ENCODE data around the gene QRICH1.

The QRICH1 gene

DNA sequence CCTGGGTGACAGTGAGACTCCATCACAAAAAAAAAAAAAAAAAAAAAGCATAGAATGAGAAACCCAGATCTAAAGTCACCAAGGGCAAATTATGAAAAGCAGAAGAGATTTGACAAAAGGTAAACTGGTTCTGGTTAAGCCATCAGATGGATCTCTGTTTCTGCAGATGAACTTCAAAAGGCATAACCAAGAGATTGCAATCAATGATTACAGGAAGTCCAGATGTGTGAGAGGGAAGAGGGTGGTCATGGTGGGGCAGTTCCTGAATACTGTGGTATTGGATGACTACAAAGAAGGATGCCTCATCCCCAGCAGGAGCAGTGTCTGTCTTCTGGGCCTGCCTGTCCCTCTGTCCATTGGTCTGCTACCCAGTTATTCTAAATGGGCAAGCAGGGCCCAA is 100.0 kb downstream of the QRICH1 start:
- no peak for DNase-seq

DNA sequence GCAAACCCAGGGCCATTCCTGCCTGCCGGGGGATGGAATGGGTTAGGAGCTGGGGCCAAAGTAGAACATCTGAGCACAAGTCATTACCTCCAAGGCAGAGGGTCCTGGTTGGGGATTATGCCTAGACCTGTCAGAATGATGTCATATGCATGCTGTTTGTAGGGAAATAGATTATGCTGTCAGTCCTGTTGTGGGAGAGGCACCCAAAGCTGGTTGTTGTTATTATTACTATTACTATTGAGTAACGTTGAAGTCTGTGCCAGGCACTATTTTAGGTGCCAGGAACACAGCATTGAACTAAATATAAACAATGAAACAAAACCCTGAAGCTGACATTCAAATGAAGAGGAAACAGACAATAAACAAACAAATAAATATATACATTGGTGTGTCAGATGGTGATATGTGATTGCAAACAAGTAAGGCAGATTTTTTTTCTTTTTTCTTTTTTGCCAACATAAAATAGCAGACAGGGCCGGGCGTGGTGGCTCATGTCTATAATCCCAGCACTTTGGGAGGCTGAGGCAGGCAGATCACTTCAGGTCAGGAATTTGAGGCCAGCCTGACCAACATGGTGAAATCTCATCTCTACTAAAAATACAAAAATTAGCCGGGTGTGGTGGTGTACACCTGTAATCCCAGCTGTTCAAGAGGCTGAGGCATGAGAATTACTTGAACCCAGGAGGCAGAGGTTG is 101.9 kb downstream of the QRICH1 start:
- no peak for DNase-seq

DNA sequence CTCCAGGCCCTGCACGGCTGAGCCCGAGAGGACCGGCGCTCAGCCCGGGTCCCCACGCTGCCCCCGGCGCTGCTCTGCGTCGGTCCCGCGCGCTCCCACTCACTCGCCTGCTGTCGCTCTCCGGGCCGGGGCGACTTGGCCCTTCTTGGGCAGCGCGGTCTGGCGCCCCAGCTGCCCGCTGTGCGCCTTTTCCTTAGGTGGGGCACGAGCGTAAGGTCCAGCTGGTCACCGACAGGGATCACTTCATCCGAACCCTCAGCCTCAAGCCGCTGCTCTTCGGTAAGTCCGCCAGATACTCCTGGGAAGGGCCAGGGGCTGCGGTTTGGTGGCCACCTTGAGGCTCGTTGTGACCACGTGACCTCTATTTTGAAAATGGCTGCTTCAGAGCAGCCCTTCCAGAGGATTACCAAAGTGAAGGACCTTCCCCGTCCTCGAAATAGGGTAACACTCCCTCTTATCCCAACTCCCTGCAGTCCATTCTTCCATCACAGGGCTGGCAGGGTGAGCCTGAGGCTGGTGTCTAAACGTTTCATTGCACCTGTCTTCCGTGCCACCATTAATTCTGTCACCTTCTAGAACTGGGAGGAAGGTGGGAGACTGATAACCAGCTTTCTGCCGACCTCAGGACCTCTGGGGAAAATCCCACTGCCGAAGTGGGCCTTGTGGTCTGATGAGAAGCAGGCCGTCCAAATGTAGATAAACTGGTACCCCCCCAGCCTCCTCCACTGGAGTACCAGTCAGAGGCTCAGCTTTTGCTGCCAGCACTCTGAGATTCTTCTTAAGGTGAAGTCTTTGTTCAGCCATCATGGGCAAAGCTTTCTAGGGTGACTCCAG is 103.0 kb downstream of the QRICH1 start:
- DNase-seq: peak; percentile 34

DNA sequence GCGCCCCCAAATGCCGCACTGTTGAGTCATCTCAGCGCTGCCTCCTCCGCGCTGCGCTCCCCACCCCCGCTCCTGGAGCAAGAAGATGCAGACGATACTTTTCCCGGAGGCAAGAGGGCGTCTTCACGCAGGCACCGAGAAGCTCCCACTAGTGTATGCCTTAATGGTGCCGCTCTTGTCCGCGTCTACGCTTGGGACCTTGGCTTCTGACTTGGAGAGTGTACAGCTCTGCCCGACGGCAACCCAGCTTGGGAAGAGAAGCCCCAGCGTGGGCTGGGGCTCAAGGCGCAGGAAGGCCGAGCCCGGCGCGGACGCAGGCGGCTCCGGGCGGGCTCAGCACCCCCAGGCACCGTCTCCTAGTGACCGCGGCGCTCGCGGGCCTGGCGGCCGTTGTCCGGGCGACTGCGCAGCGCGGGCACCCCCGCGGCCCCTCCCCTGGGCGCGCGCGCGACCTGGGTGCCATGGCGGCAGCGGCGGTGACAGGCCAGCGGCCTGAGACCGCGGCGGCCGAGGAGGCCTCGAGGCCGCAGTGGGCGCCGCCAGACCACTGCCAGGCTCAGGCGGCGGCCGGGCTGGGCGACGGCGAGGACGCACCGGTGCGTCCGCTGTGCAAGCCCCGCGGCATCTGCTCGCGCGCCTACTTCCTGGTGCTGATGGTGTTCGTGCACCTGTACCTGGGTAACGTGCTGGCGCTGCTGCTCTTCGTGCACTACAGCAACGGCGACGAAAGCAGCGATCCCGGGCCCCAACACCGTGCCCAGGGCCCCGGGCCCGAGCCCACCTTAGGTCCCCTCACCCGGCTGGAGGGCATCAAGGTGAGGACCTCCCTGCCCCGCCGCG is 103.9 kb downstream of the QRICH1 start, which contains the start of gene P4HTM:
Gene P4HTM, plus strand, starts transcription at position 446 of the 840 bp plus-strand sequence. Its CDS starts 16 bp downstream, at position 462.
- peak; percentile 80 for DNase-seq

DNA sequence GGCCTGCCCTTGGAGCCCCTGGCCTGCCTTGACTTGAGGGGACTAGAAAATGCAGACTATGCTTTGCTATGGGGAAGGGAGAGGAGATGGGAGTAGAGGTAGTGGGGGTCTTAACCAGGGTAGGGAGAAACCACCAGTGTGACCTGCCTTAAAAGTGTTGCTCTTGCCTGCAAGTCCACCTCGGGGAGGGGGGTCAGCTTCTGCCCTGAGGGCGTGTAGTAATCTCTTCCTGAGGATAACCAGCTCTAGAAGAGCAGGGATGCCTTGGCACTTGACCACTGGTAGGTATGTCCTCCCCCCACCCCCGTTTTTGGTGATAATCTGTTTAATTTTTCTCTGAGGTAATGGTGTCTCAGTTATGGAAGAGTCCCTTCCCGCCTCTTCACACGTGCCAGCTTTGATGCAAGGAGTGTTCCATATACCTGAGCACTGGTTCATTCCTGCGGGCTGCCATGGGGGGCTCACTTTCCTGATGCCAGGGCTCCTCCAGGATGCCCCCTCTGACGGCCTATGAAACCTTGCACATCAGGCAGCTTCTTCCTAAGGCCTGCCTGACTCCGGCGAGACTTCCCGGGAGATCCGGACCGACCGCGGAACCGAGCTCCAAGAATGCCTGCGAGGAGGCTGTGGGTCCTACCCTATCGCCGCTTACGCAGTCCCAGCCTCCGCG is 104.6 kb downstream of the QRICH1 start:
- no peak for DNase-seq

DNA sequence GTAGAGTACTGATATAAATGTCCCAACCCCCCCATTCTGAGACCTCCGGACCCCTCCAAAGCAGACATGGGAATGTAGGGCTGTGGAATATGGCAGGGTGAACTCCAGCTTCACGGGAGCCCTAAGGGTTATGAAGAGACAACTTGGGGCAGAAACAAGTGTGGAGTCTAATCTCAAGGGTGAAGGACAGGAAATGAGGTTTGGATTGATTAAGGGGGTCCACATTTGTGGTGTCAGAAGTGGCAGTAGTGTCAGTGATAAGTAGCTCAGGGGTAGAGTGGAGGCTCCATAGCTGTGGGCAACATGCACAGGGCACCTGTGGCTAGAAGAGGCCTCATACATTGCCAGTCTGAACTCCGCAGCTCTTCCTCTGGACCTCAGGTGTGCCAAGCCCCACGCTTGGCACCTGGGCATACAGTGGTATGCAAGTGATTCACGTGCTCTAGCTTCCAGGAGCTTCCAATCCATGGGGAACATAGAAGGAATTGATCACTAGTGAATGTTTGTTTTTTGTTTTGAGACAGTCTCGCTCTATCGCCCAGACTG is 108.0 kb downstream of the QRICH1 start:
- DNase-seq: no peak

DNA sequence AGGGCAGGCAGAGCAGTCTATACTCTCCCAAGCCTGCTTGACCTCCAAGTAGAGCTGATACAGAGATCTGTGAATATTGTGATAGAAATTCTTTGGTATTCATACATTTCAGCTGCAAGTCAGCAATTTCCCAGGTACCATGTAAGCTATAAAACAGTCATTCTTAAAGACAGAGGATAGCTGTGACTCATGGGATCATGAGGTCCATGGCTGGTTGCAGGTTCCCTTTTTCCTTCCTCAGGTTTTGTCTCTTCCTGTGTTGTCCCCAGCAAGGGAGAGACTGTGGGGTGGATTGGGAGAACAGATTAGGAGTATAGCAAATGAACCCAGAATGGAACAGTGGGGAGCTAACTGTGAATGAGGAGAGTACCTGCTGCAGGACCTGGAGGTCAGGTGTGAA is 109.2 kb downstream of the QRICH1 start:
- no peak for DNase-seq

DNA sequence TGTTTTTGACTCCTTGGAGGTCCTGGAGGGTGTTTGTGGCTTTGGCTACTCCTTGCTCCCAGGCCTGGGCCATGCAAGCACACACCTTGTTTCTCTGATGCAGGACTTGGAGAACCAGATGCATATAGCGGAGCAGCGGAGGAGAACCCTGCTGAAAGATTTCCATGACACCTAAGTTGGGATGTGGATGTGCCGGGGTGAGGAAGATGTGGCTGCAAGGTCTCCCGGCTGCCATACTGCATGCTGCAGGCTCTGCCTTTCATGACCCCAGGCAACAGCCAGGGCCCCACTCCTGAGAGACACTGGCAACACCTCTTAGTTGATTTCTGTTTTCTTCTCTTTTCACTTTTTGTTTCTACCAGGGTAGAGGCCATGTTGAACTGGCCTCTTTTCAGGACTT is 110.8 kb downstream of the QRICH1 start:
- DNase-seq: no peak

DNA sequence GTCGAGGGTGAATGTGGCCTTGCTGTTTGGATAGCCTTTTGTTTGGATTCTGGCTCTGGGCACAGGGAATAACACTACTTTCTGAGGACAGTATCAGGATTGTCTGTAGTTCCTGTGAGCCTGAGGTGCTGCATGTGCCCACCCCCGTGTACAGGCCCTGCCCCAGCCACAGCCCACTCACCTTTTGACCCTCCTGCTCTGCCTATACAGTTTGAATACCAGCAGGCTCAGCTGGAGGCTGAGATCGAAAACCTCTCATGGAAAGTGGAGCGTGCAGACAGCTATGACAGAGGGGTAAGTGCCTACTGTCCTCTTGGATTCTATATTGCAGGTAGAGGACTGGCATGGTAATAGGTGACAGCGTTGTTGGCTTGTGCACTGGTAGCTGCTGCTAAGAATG is 111.2 kb downstream of the QRICH1 start:
- DNase-seq: no peak

DNA sequence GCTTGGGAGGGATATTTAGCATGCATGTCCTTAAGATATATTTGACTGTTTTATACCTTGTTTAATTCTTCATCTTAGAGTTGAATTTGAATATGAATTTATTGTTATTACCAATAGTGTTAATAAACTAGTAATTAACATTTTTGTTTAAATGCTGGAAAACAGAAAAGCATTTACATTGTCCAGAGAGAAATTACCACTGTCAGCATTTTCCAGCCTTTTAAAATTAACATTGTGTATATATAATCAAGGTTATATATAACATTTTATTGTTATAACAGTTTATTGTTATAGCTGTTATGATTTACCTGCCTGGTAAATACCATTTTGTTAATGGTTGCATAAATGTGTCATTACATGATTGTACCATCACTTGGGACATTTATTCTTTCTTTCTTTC is 111.9 kb downstream of the QRICH1 start:
- DNase-seq: no peak

DNA sequence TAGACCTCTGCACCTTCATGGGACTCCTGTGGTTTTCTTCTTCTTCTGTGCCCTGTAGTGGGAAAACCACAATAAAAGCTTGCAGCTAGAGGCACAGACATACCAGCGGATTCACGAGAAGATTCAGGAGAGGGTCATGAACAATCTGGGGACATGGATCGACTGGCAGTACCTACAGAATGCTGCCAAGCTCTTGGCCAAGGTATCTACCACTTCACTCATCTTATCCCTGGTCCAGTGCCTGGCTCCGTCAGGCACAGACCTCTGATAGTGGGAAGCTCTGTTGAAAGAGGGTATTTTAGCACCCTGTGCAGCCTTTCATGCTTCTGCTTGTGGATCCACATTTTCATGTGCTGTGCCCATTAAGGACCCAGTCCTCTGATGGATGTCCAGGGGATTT is 113.6 kb downstream of the QRICH1 start:
- DNase-seq: no peak

Data from stimulated activated CD4-positive, alpha-beta T cell treated with anti-CD3 and anti-CD28 coated beads, Interleukin-1b, Interleukin-23, amount 100 ng/mL, for 48 hours (primary cell).